VCaP (cell line): ENCODE measurements around the gene PPM1H.

Experiments used
- H3K27ac ChIP-seq: fragments of 450-650 bp; 2 replicates; pipeline ENCODE4 v1.5.1; 2017
- CTCF ChIP-seq: fragments of 450-650 bp; conservative IDR thresholded peaks from 2 replicates; pipeline ENCODE4 v1.5.1; 2017; ENCODE audit warnings: mild to moderate bottlenecking, moderate library complexity

Gene PPM1H

GRCh38 chr12:62934799-62935674 is at the start of gene PPM1H:
Gene PPM1H, minus strand, starts transcription at chr12:62935150. Its CDS starts 414 bp downstream, at chr12:62934736.
- peak; percentile 93 for TF ChIP-seq CTCF
- peak within 1 kb of the TSS; percentile 95 for H3K27ac ChIP-seq

GRCh38 chr12:62983594-62983993 is 48.6 kb upstream of the PPM1H start:
- H3K27ac ChIP-seq, result no peak overlapping the region
- no peak; the same call in 1 of the 2 replicates for TF ChIP-seq CTCF

GRCh38 chr12:62978768-62979167 is 43.8 kb upstream of the PPM1H start:
- no peak for TF ChIP-seq CTCF
- H3K27ac ChIP-seq, result no peak overlapping the region

GRCh38 chr12:62977883-62978282 is 42.9 kb upstream of the PPM1H start:
- no peak for TF ChIP-seq CTCF
- peak overlapping the region; percentile 41 for H3K27ac ChIP-seq

GRCh38 chr12:62977418-62977817 is 42.5 kb upstream of the PPM1H start:
- TF ChIP-seq CTCF, result 0 out of 2 replicates have a peak, but pooled peaks have one; percentile 9
- peak overlapping the region; percentile 41 for H3K27ac ChIP-seq

GRCh38 chr12:62976110-62976662 is 41.2 kb upstream of the PPM1H start:
- no peak overlapping the region for H3K27ac ChIP-seq
- TF ChIP-seq CTCF, result no peak

GRCh38 chr12:62971769-62972525 is 37.0 kb upstream of the PPM1H start:
- H3K27ac ChIP-seq, result no peak overlapping the region
- TF ChIP-seq CTCF, result no peak
